Gastrocnemius medialis (tissue), 4 donors: ENCODE measurements around the gene HEXB. TPM values are rescaled to one million over a fixed set of nuclear protein-coding genes. Genes with fewer than 3 reads are reported as not detected.
A peak's percentile ranks its signal among the peaks of the same experiment; 100 is the strongest.

Experiments used
- ATAC-seq, 2 donors: fragments of 150-250 bp; one replicate each; pipeline ENCODE4 v1.9.1; 2016
- DNase-seq, 2 donors: peaks; one replicate each; pipeline ENCODE4 v3.0.0-alpha.2; 2019
- H3K27ac ChIP-seq, 4 donors: fragments of 200-600 bp; sonication (generic); 1 replicate in 1 of 4; 2 replicates in 3 of 4; pipeline ENCODE4 v1.5.1; 2016 to 2018; ENCODE audit warnings: mild to moderate bottlenecking in 2 of 4, moderate library complexity in 1 of 4
- H3K27me3 ChIP-seq, 3 donors: fragments of 200-600 bp; sonication (generic) in 2 of 3; 1 replicate in 1 of 3; 2 replicates in 2 of 3; pipeline versions ENCODE4 v1.5.1 to v1.6.0; 2016 to 2019; ENCODE audit warnings: mild to moderate bottlenecking in 1 of 3, moderate library complexity in 1 of 3
- H3K36me3 ChIP-seq, 2 donors: fragments of 200-600 bp; sonication (generic) in 1 of 2; one replicate each; pipeline ENCODE4 v1.5.1; 2017 to 2018
- H3K4me1 ChIP-seq, 2 donors: fragments of 200-600 bp; sonication (generic) in 1 of 2; one replicate each; pipeline ENCODE4 v1.5.1; 2016 to 2017; ENCODE audit warnings: mild to moderate bottlenecking in 2 of 2
- H3K4me3 ChIP-seq, 4 donors: fragments of 200-600 bp; sonication (generic) in 3 of 4; 1 replicate in 1 of 4; 2 replicates in 3 of 4; pipeline ENCODE4 v1.5.1; 2016 to 2019; ENCODE audit warnings: mild to moderate bottlenecking in 2 of 4
- H3K9me3 ChIP-seq, 3 donors: fragments of 200-600 bp; sonication (generic) in 2 of 3; 1 replicate in 1 of 3; 2 replicates in 2 of 3; pipeline ENCODE4 v1.5.1; 2016 to 2019
- CTCF ChIP-seq, 5 experiments: fragments of 450-650 bp in 3 of 5; fragments of 200-600 bp in 2 of 5; sonication (generic) in 2 of 5; IDR thresholded peaks in 4 of 5; conservative IDR thresholded peaks in 1 of 5; 1 replicate in 4 of 5; 2 replicates in 1 of 5; pipeline ENCODE4 v1.5.1; 2016 to 2019; ENCODE audit warnings: antibody characterized with exemption in 5 of 5, mild to moderate bottlenecking in 3 of 5, moderate library complexity in 3 of 5
- POLR2A ChIP-seq, 2 donors: fragments of 450-650 bp; IDR thresholded peaks; one replicate each; pipeline ENCODE4 v1.6.1; 2017; ENCODE audit warnings: antibody characterized with exemption in 2 of 2, mild to moderate bottlenecking in 2 of 2, moderate library complexity in 2 of 2
- in situ Hi-C, 4 donors: fragments of 200-750 bp; cut with MboI; loops; one replicate each; pipeline versions ENCODE4 v1.15.0 to v1.8.0; 2017; ENCODE audit warnings: low sequenced_read_pairs in 4 of 4
- intact Hi-C: fragments of 100-400 bp; cut with DNase I; formaldehyde crosslinking; loops from one replicate; pipeline ENCODE4 v1.15.1; 2023; ENCODE audit warnings: low total_unique reads
- total RNA-seq, 4 donors: library from RNA; depleted of rRNA; stranded (reverse); fragments of >200 nt; gene quantifications; one replicate each; pipeline versions ENCODE4 v1.1.0 to v1.2.3, GENCODE V29; 2016

The HEXB gene
- total RNA-seq, 4 donors from 2014 or later, result 32.3 to 54.4 (median 47.1) TPM

- Histone ChIP-seq H3K9me3 (no peaks in the 10 kb centered on the region), H3K36me3 (no peaks in the 10 kb centered on the region), H3K27me3 (no peaks in the 10 kb centered on the region), H3K4me3 (peak overlapping the region; percentile 66 to 95 (median 70)), H3K27ac (peak overlapping the region; percentile 69 to 83 (median 78)), H3K4me1 (peaks cover 23 to 28% of the 10 kb centered on the region in 2 donors)
- intact Hi-C loops (loop anchor here (2.0 to 10.0 kb wide), 5 partner anchors 237 to 607 kb away; no protein-coding TSS in a partner anchor), in situ Hi-C loops (loop anchor here (5.0 to 25.0 kb wide), 7 partner anchors 230 to 1057 kb away; no protein-coding TSS in a partner anchor)
- TF ChIP-seq CTCF (IDR thresholded peaks at IDR 0.05 in 4 of 5, conservative IDR thresholded peaks at IDR 0.05 in 1 of 5) (peak; percentile 26 to 50 (median 36)), POLR2A (IDR thresholded peaks at IDR 0.05) (no peak)
- DNase-seq, result peak; percentile 16 to 25
- peak; percentile 25 to 37 for ATAC-seq
These were observed 43.1 kb upstream of the HEXB start for GRCh38 chr5:74641735-74642542.

- Histone ChIP-seq H3K36me3 (no peaks in the 10 kb centered on the region), H3K4me1 (peaks cover 23 to 25% of the 10 kb centered on the region in 2 donors), H3K4me3 (no peak overlapping the region), H3K27me3 (no peaks in the 10 kb centered on the region), H3K27ac (no peak overlapping the region), H3K9me3 (no peaks in the 10 kb centered on the region)
- no peak for DNase-seq
- TF ChIP-seq CTCF (IDR thresholded peaks at IDR 0.05 in 4 of 5, conservative IDR thresholded peaks at IDR 0.05 in 1 of 5), result no peak
- TF ChIP-seq POLR2A (IDR thresholded peaks at IDR 0.05), result no peak
- in situ Hi-C loops, result loop anchor here (5.0 to 25.0 kb wide), 7 partner anchors 230 to 1058 kb away; no protein-coding TSS in a partner anchor
- ATAC-seq, result no peak
- intact Hi-C loops, result loop anchor here (5.0 to 10.0 kb wide), 2 partner anchors 438 to 585 kb away; no protein-coding TSS in a partner anchor
These were observed 42.5 kb upstream of the HEXB start for GRCh38 chr5:74642543-74642863.

- TF ChIP-seq POLR2A (IDR thresholded peaks at IDR 0.05), result no peak
- TF ChIP-seq CTCF (IDR thresholded peaks at IDR 0.05 in 4 of 5, conservative IDR thresholded peaks at IDR 0.05 in 1 of 5), result no peak
- Histone ChIP-seq H3K9me3 (no peaks in the 10 kb centered on the region), H3K4me3 (no peak overlapping the region), H3K36me3 (no peaks in the 10 kb centered on the region), H3K4me1 (peaks cover 19 to 20% of the 10 kb centered on the region in 2 donors), H3K27me3 (no peaks in the 10 kb centered on the region), H3K27ac (no peak overlapping the region)
- in situ Hi-C loops (loop anchor here (5.0 to 25.0 kb wide), 7 partner anchors 231 to 1058 kb away; no protein-coding TSS in a partner anchor), intact Hi-C loops (loop anchor here (5.0 to 10.0 kb wide), 2 partner anchors 438 to 586 kb away; no protein-coding TSS in a partner anchor)
- ATAC-seq, result no peak
- no peak for DNase-seq
These were observed 41.9 kb upstream of the HEXB start for GRCh38 chr5:74643111-74643562.

- in situ Hi-C loops, result loop anchor here (5.0 to 25.0 kb wide), 9 partner anchors 235 to 1062 kb away; no protein-coding TSS in a partner anchor
These were observed 37.9 kb upstream of the HEXB start for GRCh38 chr5:74647096-74647495.

More at GRCh38 chr5:74647096-74647495, 37.9 kb upstream of the HEXB start:
- Histone ChIP-seq H3K4me1 (peaks cover 3 to 4% of the 10 kb centered on the region in 2 donors), H3K4me3 (no peak overlapping the region), H3K27ac (no peak overlapping the region), H3K36me3 (no peaks in the 10 kb centered on the region), H3K27me3 (no peaks in the 10 kb centered on the region), H3K9me3 (no peaks in the 10 kb centered on the region)
- ATAC-seq, result no peak
- intact Hi-C loops, result loop anchor here (10.0 kb wide), 1 partner anchor 442 kb away; no protein-coding TSS in a partner anchor
- DNase-seq, result no peak
- TF ChIP-seq CTCF (IDR thresholded peaks at IDR 0.05 in 4 of 5, conservative IDR thresholded peaks at IDR 0.05 in 1 of 5) (no peak), POLR2A (IDR thresholded peaks at IDR 0.05) (no peak)
